NCI-H748 (cell line): Measurements from ENCODE around the gene MINK1.
"Not testable (repeated sequence)": the region's sequence is repeated elsewhere in the genome, so short reads cannot be mapped to it uniquely, and the experiment has no call there.

Experiments
- DNase-seq: peaks from one replicate; lab custom pipeline; 2025; ENCODE audit not compliant: unreplicated experiment; lab: John Stamatoyannopoulos, UW

Gene MINK1

DNA sequence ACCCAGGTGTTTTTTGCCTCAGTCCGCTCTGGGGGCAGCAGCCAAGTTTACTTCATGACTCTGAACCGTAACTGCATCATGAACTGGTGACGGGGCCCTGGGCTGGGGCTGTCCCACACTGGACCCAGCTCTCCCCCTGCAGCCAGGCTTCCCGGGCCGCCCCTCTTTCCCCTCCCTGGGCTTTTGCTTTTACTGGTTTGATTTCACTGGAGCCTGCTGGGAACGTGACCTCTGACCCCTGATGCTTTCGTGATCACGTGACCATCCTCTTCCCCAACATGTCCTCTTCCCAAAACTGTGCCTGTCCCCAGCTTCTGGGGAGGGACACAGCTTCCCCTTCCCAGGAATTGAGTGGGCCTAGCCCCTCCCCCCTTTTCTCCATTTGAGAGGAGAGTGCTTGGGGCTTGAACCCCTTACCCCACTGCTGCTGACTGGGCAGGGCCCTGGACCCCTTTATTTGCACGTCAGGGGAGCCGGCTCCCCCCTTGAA is 64.1 kb downstream of the MINK1 start:
- no peak for DNase-seq

DNA sequence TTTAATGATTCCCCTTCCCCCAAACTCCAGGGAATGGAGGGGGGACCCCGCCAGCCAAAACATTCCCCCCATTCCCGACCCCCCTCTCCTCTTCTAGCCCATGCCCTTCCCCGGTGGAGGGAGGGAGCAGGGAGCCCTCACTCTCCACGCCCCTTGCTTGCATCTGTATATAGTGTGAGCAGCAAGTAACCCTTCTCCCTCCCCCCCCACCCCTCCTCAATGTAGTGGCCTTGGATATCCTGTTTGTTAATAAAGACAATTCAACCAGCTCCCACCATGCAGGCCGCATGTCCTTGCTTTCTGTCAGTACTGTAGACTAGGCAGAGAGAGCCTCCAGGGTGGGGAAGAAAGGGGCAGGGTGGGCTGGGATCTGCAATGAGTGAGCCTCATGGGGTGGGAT is 64.6 kb downstream of the MINK1 start:
- DNase-seq, result no peak

DNA sequence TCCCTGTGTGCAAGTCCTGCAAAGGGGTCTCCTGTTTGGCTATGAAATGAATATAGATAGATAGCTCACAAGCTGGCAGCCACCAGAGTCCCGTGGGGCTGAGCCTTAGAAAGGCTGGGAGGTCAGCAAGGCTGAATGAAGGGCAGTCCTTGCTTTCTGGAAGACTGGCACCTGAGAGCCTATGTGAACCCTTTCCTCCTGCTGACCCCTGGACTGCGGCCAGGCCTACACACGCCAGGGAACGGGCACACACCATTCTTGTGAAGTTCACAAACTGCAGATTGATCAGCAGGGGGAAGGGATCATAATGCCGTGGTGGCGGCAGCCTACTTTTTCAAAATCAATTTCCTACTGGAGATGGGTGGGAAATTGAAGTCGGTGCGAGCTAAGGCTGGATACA is 65.2 kb downstream of the MINK1 start:
- no peak for DNase-seq

DNA sequence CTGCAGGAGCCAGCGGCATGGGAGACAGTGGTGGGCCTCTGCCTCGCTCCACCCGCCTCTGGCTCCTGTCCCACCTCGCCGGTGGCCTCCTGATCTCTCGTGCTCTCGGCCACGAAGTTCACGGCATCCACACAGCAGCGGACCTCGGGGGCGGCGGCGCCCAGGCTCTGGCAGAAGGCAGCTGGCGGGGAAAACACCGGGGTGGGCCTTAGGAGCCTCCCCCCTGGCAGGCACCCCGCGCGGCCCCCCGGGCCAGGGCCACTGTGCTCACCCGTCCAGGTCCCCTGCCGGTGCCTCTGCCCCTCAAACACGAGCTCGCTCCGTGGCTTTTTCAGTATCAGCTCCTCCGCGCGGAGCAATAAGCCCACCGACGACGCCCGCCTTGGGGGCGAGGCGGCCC is 65.8 kb downstream of the MINK1 start:
- no peak for DNase-seq

DNA sequence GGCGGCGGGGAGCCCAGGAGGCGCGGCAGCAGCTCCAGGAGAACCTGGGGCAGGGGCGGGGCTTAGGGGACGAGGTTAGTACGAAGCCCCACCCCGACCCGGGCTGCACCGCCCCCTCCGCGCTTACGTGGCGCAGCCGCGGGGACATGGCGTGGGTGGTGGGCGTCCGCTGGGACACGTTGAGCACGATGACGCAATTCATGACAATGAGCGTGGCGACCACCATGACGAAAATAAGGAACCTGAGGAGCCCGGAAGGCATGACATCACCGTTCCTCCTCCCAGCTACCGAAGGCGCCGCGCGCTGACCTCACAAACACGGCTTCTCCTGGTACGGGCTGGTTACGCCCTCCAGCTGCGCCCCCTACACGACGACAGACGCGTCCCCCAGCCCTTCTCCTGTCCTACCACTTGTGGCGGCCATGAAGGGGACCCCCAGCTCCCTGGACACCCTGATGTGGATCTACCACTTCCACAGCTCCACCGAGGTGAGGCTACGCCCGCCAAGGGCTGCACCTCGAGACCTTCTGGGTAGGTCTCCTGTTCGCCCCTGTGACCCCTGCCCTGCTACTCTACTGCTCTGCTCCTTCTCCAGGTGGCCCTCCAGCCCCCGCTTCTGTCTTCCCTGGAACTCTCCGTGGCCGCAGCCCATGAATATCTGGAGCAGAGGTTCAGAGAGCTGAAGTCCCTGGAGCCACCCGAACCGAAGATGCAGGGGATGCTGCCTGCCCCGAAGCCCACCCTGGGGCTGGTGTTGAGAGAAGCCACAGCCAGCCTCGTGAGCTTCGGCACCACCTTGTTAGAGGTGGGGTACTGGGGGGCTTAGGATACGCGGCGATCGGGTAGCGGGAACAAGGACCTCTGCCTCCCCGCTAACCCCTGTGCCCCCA is 66.4 kb downstream of the MINK1 start, which contains the start of gene C17orf107:
C17orf107 (plus strand) TSS at position 196 of the 890 bp plus-strand sequence; CDS start at position 423, 227 bp downstream.
- DNase-seq, result peak; percentile 81

DNA sequence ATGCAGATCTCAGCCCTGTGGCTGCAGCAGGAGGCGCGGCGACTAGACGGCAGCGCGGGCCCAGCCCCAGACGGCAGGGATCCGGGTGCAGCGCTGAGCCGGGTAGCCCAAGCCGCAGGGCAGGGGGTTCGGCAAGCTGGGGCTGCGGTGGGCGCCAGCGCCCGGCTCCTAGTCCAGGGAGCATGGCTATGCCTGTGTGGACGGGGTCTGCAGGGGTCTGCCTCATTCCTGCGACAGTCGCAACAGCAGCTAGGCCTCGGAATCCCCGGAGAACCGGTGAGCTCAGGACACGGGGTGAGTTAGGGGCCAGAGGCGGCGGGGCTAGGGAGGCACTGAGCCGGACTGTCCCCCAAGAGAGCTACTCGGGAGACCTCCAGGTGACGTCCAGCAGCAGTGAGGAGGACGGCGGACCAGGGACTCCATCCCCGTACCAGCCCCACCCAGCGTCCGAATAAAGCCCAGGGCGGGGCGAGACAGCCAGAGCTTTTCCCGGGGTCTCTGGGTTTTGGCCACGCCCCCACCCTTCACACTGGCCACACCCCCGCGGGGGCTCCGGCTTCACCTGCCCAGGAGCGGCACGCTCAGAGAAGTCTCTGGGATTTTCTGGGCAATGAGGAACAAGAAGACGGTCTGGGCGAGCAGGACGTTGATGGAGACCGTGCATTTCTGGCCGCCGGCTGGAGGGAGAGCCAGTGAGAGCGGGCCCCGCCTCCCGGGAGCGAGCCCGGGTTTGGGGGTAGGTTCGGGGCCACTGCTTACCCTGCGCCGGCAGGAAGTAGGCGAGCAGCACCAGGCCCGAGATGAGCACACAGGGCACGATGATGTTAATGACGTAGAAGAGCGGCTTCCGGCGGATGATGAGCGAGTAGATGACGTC is 67.3 kb downstream of the MINK1 start:
- no peak for DNase-seq

DNA sequence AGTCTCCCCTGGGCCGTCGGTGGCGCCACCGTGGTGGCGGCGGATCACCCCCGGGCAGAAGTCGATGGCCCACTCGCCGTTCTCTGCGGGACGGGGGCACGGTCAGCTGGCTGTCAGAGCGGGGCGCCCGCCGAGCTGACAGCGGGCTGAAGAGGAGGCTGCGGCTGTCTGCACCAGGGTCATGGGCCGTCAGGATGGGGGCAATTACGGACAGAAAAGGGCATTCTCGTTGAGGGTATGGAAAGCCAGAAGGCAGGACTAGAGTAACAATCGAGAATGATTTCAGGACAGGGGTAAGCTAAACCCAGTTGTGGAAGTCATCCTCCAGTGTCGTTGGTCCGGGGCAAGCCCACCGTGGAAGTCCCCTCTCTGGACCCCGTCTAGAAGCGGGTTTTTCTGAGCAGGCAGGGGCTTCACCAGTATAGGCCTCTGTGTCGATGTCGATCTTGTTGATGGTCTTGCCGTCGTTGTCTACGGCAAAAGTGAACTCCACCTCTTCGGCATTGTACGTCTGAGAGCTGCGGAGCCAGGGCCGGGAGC is 68.0 kb downstream of the MINK1 start:
- DNase-seq, result no peak

DNA sequence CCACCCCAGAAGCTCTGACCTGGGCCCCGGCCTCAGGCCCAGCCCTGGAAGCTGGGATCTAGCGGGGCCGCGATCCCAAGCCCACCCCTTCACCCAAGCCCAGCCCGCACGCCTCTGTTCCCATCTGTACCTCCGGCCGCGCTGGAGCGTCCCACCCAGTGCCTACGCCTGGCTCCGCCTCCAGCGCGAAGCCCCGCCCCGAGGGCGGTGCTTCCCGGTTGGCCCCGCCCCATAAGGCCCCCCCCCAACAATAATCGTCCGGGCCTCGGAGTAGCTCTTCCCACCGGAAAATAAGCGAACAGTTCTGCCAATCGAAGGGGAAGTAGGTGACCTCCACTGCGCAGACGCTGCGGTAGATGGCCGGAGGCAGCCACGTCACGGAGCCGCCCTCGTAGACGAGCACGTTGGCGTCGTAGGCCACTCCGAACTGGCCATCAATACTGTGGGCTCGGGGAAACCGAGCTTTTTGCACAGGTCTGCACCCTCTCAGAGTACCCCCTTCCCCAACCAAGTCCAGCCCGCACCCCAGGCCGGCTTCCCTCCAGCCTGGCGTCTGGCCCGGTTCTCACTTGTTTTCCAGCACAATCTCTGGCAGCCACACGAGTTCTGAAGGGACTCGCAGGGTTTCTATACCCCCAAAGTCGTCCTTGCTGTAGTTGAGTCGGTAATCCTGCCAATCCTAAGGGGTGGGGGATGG is 68.7 kb downstream of the MINK1 start:
- no peak for DNase-seq

DNA sequence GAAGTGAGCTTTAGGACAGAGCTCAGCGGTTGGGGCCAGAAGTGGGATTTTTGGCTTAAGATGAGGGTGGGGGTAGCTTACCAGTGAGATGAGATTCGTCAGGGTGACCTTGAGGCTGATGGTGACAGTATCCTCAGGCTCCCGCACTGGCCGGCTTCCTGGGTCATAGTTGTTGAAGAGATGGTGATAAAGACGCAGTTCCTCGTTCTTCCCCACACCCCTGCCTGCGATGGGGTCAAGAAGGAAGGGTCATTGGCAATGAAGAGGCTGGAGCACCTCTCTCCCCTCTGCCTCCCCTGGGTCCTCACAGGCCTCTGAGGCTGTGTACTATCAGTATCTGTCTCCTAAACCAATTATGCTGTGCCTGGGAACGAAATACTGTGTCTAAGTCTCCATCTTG is 69.4 kb downstream of the MINK1 start:
- DNase-seq, result no peak

DNA sequence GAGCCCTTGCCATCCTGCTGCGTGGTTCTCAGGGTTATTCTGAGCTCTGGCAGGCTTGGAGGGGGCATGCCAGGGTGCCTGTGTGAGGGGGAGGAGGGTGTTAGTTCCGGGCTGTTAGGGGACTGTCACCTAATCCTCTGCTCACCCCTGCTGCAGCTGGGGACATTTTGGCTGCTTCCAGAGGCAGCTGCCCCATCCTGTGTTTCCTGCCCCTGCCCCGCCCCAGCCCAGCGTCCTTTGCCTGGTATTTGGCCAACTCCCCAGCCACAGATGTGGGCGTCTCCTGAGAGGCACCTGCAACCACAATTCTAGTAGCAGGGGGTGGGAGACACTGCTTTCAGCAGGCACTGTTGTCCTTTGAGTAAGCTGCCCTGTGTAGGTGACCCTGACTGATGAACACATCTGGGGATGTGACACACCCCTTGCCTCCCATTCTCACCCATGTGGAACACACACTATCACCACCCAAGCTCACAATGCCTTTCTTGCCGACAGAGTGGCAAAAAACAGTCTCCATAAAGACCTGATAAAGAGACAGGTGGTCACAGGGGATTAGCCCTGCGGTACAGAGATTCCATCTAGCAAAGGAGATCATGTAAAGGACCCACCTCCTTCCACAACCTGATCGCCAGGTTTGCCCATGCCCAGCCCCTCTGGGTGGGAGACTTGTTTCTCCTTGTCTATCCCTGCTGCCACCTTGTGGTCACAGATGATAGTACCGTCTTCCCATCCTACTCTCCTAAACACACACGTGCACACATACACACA is 70.1 kb downstream of the MINK1 start, which contains the start of gene CHRNE:
CHRNE (minus strand) TSS at position 48 of the 768 bp plus-strand sequence; CDS start at position 13, 35 bp downstream.
- DNase-seq, result peak; percentile 93

DNA sequence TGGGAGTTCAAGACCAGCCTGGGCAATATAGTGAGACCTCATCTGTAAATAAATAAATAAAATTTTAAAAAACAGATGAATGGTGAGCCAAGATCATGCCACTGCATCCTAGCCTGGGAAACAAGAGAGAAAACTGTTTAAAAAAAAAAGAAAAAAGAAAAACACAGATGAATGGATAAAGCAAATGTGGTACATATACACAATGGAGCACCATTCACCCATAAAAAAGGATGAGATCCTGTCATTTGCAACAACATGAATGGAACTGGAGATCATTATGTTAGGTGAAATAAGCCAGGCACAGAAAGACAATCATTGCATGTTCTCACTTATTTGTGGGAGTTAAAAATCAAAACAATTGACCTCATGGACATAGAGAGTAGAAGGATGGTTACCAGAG is 73.5 kb downstream of the MINK1 start:
- DNase-seq, result not testable (repeated sequence)

DNA sequence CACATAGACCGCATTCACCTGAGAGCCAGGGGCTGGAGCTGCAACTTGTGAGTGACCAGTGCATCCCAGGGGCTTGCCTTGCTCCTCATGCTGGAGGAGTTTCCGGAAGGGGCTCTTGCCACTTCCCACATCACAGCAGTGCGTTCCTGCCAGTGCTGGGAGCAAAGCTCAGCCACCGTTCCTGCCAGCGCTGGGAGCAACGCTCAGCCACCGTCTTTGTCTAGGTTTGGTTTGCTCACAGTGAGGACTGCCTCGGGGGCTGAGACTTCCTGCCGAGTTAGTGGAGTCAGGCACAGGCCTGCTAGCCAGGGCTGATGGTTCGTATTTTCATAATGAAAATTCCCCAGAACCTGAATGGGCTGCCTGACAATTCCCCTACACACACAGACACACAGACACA is 75.2 kb downstream of the MINK1 start:
- no peak for DNase-seq

DNA sequence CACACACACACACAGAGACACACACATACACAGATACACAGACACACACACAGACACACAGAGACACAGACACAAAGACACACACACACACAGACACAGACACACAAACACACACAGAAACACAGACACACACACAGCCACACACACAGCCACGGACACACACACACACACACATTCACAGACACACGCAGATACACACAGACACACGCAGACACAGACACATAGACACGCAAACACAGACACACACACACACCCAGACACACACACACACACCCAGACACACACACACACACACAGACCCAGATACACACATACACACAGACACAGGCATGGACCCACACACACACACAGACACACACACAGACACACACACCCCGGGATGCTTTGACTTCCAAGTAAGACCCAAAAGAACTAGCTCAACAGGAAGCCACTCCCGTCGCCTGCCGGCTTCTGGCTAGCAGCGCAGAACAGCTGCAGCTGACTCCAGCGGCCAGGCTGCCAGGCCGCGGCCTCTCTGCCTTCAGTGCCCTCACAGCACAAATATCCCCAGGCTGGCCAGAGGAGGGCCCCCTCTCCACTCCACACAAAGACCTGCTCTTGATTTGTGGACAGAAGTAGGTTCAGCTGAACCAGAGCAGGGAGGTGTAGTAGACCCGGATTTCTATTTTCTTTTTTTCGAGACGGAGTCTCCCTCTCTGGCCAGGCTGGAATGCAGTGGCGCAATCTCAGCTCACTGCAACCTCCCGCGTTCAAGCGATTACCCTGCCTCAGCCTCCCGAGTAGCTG is 75.8 kb downstream of the MINK1 start:
- DNase-seq, result peak; percentile 88

DNA sequence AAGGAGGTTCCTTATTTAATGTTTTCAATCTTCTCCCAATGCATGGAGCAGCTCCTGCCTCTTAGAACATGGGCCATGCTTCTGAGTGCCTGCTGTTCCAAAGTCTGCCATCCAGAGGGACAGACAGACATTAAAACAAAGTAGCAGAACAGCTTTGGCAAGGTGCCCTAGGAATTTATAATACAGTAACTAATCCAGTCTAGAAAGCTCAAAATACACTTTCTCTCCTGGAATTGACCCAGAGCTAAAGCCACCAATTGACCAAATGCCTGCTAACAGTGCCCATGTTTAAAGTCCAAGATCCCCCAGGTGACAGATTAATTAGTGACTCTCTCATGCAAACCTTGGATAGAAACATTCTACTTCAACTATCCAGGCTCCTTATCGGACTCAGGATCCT is 80.9 kb downstream of the MINK1 start:
- no peak for DNase-seq

DNA sequence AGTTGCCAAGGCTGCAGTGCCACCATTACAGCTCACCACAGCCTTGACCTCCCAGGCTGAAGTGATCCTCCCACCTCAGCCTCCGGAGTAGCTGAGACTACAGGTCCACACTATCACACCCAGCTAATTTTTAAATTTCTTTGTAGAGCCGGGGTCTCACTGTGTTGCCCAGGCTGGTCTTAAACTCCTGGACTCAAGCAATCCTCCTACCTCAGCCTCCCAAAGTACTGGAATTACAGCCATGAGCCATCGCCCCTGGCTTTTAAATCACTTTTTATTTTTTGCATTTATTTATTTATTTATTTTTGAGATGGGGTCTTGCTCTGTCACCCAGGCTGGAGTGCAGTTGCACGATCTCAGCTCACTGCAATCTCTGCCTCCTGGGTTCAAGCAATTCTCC is 81.4 kb downstream of the MINK1 start:
- DNase-seq, result not testable (repeated sequence)

DNA sequence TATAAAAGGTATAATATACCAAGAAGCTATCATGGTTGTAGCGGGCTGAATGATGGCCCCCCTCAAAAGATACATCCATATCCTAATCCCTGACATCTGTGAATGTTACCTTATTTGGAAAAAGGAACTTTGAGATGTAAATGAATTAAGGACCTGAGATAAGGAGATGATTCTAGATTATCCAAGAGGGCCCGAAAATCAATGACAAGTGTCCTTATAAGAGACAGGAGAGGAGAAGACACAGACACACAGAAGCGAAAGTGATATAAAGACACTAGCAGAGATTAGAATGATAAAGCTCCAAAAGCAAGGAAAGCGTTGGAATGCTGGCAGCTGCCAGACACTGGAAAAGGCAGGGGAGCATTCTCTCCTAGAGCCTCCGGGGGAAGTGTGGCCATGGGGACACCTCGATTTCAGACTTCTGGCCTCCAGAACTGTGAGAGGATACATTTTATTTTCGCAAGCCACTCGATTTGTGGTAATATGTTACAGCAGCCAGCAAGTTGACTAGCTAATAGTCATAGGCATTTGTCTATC is 86.4 kb downstream of the MINK1 start:
- DNase-seq, result no peak

DNA sequence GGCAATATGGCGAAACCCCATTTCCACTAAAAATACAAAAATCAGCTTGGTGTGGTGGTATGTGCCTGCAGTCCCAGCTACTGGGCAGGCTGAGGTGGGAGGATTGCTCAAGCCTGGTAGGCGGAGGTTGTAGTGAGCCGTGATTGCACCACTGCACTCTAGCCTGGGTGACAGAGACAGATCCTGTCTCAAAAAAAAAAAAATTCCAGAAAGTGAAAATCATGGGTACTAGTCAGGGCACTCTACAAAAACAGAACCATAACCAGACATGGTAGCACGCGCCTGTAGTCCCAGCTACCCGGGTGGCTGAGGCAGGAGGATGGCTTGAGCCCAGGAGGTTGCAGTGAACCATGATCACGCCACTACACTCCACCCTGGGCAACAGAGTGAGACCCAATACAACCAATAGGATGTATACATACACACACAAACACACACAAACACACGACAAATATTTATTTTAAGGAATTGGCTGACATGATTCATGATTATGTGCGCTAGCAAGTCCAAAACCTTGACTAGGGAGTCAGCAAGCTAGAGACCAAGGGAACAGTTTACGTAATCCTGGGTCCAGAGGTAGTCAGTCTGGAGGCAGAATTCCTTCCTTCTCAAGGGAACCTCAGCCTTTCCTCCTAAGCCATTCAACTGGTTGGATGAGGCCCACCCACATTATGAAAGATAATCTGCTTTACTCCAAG is 87.4 kb downstream of the MINK1 start:
- DNase-seq, result no peak

DNA sequence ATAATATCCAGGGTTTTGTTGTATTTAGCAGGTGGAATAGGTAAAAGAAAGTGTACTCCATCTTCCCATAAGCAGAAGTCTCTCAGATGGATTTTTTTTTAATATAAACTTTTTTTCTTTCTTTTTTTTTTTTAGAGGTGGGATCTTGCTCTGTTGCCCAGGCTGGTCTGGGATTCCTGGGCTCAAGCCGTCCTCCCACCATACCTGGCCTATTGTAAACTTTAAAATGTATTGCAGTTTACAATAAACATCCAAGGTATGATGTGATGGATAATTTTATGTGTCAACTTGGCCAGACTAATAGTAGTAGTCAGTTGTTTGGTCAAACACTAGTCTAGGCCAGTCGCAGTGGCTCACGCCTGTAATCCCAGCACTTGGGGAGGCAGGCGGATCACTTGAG is 88.2 kb downstream of the MINK1 start:
- no peak for DNase-seq
